H9 (cell line): ENCODE measurements around the gene DLG1. TPM values are rescaled to one million over a fixed set of nuclear protein-coding genes. Genes with fewer than 3 reads are reported as not detected.
"Not testable (repeated sequence)": the region's sequence is repeated elsewhere in the genome, so short reads cannot be mapped to it uniquely, and the experiment has no call there.

Experiments used
- DNase-seq: peaks from one replicate; pipeline ENCODE4 v3.0.0-alpha.2; 2017
- H2AFZ ChIP-seq: one replicate; pipeline ENCODE4 v1.6.1; 2013; ENCODE audit warnings: mild to moderate bottlenecking, low read length, control low read depth, moderate library complexity
- H2AK5ac ChIP-seq: 2 replicates; pipeline ENCODE4 v1.6.1; 2013; ENCODE audit warnings: low read length, control low read depth, mixed read lengths; ENCODE audit not compliant: insufficient read length
- H2BK120ac ChIP-seq: one replicate; pipeline ENCODE4 v1.6.1; 2013; ENCODE audit warnings: low read depth, mild to moderate bottlenecking, low read length, control low read depth, inconsistent platforms; ENCODE audit not compliant: poor library complexity, severe bottlenecking
- H2BK12ac ChIP-seq: 2 replicates; pipeline ENCODE4 v1.6.1; 2013; ENCODE audit warnings: low read length, control low read depth, mixed read lengths, low read depth; ENCODE audit not compliant: insufficient read length
- H2BK15ac ChIP-seq: 2 replicates; pipeline ENCODE4 v1.6.1; 2013; ENCODE audit warnings: low read depth, low read length, control low read depth
- H2BK20ac ChIP-seq: one replicate; pipeline ENCODE4 v1.6.1; 2013; ENCODE audit warnings: low read depth, mild to moderate bottlenecking, low read length, control low read depth, inconsistent platforms; ENCODE audit not compliant: poor library complexity, severe bottlenecking
- H2BK5ac ChIP-seq: 2 replicates; pipeline ENCODE4 v1.6.1; 2013; ENCODE audit warnings: low read length, control low read depth, mixed read lengths; ENCODE audit not compliant: insufficient read length
- H3K14ac ChIP-seq: 2 replicates; pipeline ENCODE4 v1.6.1; 2013; ENCODE audit warnings: low read length, control low read depth; ENCODE audit not compliant: insufficient read depth
- H3K18ac ChIP-seq: 2 replicates; pipeline ENCODE4 v1.6.1; 2013; ENCODE audit warnings: low read depth, mild to moderate bottlenecking, mixed read lengths, low read length, control low read depth; ENCODE audit not compliant: insufficient read length
- H3K23ac ChIP-seq: 2 replicates; pipeline ENCODE4 v1.6.1; 2013; ENCODE audit warnings: low read length, control low read depth, mixed read lengths, low read depth; ENCODE audit not compliant: insufficient read length
- H3K23me2 ChIP-seq: 2 replicates; pipeline ENCODE4 v1.6.1; 2013; ENCODE audit warnings: low read depth, mild to moderate bottlenecking, mixed read lengths, low read length, control low read depth; ENCODE audit not compliant: insufficient read length, poor library complexity, severe bottlenecking
- H3K27ac ChIP-seq: 2 replicates; pipeline ENCODE4 v1.5.1; 2013; ENCODE audit warnings: low read length, control low read depth, mixed read lengths, low read depth; ENCODE audit not compliant: insufficient read length
- H3K27me3 ChIP-seq: 2 replicates; pipeline ENCODE4 v1.6.1; 2013; ENCODE audit warnings: low read length, control low read depth, inconsistent platforms; ENCODE audit not compliant: insufficient read depth
- H3K4ac ChIP-seq: 2 replicates; pipeline ENCODE4 v1.6.1; 2013; ENCODE audit warnings: low read depth, mild to moderate bottlenecking, control low read depth, inconsistent platforms, low read length, moderate library complexity
- H3K4me1 ChIP-seq: 2 replicates; pipeline ENCODE4 v1.6.1; 2013; ENCODE audit warnings: low read length, control low read depth, inconsistent platforms; ENCODE audit not compliant: insufficient read depth
- H3K4me2 ChIP-seq: 2 replicates; pipeline ENCODE4 v1.6.1; 2013; ENCODE audit warnings: low read length, control low read depth, mixed read lengths; ENCODE audit not compliant: insufficient read length, insufficient read depth
- H3K56ac ChIP-seq: 2 replicates; pipeline ENCODE4 v1.6.1; 2013; ENCODE audit warnings: low read depth, mild to moderate bottlenecking, mixed read lengths, low read length, control low read depth; ENCODE audit not compliant: insufficient read length
- H3K79me1 ChIP-seq: 2 replicates; pipeline ENCODE4 v1.6.1; 2013; ENCODE audit warnings: low read depth, mild to moderate bottlenecking, moderate library complexity, low read length, control low read depth, inconsistent platforms; ENCODE audit not compliant: insufficient read depth, poor library complexity, severe bottlenecking
- H3K79me2 ChIP-seq: 2 replicates; pipeline ENCODE4 v1.6.1; 2013; ENCODE audit warnings: low read length, control low read depth, inconsistent platforms; ENCODE audit not compliant: insufficient read depth
- H3K9ac ChIP-seq: 2 replicates; pipeline ENCODE4 v1.6.1; 2013; ENCODE audit warnings: low read length, control low read depth, mixed read lengths; ENCODE audit not compliant: insufficient read length; ENCODE audit errors: extremely low read depth
- H3K9me3 ChIP-seq: one replicate; pipeline ENCODE4 v1.6.1; 2013; ENCODE audit warnings: low read depth, low read length, inconsistent platforms; ENCODE audit not compliant: control insufficient read depth
- H3T11ph ChIP-seq: one replicate; pipeline ENCODE4 v1.6.1; 2013; ENCODE audit warnings: mild to moderate bottlenecking, low read length, control low read depth, inconsistent platforms
- H4K20me1 ChIP-seq: one replicate; pipeline ENCODE4 v1.6.1; 2013; ENCODE audit not compliant: control insufficient read depth, insufficient read length, insufficient read depth
- H4K5ac ChIP-seq: 2 replicates; pipeline ENCODE4 v1.6.1; 2013; ENCODE audit warnings: low read depth, mild to moderate bottlenecking, mixed read lengths, low read length, control low read depth; ENCODE audit not compliant: insufficient read length
- H4K8ac ChIP-seq: replicated peaks from 2 replicates; pipeline ENCODE4 v1.6.1; 2013; ENCODE audit warnings: low read length, control low read depth, mixed read lengths, low read depth; ENCODE audit not compliant: insufficient read length
- H4K91ac ChIP-seq: 2 replicates; pipeline ENCODE4 v1.6.1; 2013; ENCODE audit warnings: low read depth, mild to moderate bottlenecking, moderate library complexity, mixed read lengths, low read length, control low read depth; ENCODE audit not compliant: insufficient read length
- H3K27ac Mint-ChIP-seq, 3 experiments: 2 replicates in 2 of 3; 3 replicates in 1 of 3; pipeline ENCODE4 v1.8.0; 2020 to 2021; ENCODE audit warnings: mixed read lengths in 3 of 3, mild to moderate bottlenecking in 1 of 3, moderate library complexity in 1 of 3
- H3K27me3 Mint-ChIP-seq: 2 replicates; pipeline ENCODE4 v1.8.0; 2021; ENCODE audit warnings: low read depth, mild to moderate bottlenecking, moderate library complexity, mixed read lengths
- H3K36me3 Mint-ChIP-seq, 3 experiments: 2 replicates in 2 of 3; 3 replicates in 1 of 3; pipeline ENCODE4 v1.8.0; 2020 to 2021; ENCODE audit warnings: low read depth in 3 of 3, mixed read lengths in 3 of 3; ENCODE audit not compliant: insufficient read depth in 1 of 3
- H3K4me1 Mint-ChIP-seq, 2 experiments: 2 replicates each; pipeline ENCODE4 v1.8.0; 2020; ENCODE audit warnings: mixed read lengths in 2 of 2
- H3K4me3 Mint-ChIP-seq, 2 experiments: 2 replicates in 1 of 2; 3 replicates in 1 of 2; pipeline ENCODE4 v1.8.0; 2020 to 2021; ENCODE audit warnings: mild to moderate bottlenecking in 2 of 2, mixed read lengths in 2 of 2, moderate library complexity in 1 of 2
- H3K9me3 Mint-ChIP-seq, 2 experiments: 2 replicates in 1 of 2; 3 replicates in 1 of 2; pipeline ENCODE4 v1.8.0; 2020; ENCODE audit warnings: mild to moderate bottlenecking in 2 of 2, mixed read lengths in 2 of 2, moderate library complexity in 1 of 2
- CTCF ChIP-seq: fragments of 200-600 bp; sonication (generic); conservative IDR thresholded peaks from 3 replicates; pipeline ENCODE4 v1.8.0; 2021; ENCODE audit warnings: antibody characterized with exemption, mild to moderate bottlenecking
- WGBS: extraction: QIAGEN DNeasy Blood & Tissue Kit; methylation state at CpG from one replicate; pipeline ENCODE4 v1.1.7; 2013; ENCODE audit warnings: missing lambda C conversion rate, low lambda C conversion rate, mixed read lengths; ENCODE audit not compliant: insufficient read length; ENCODE audit errors: extremely low coverage; 5-methylcytosine and 5-hydroxymethylcytosine counted together
- total RNA-seq: library from RNA; stranded (reverse); gene quantifications from 2 replicates; pipeline ENCODE4 v1.2.1, GENCODE V29; 2021

Gene DLG1
- total RNA-seq, 1 experiment from 2014 or later: 84.1 TPM

GRCh38 chr3:197276808-197277207 is 21.6 kb downstream of the DLG1 start:
- not testable (repeated sequence) for H2AK5ac ChIP-seq, H2BK20ac ChIP-seq, H4K91ac ChIP-seq, H3K9ac ChIP-seq, H3K18ac ChIP-seq, H2BK12ac ChIP-seq, H3K4me2 ChIP-seq, H3T11ph ChIP-seq, H3K9me3 ChIP-seq, H3K4me1 ChIP-seq, H3K79me2 ChIP-seq, H3K27me3 ChIP-seq, H3K4me1 Mint-ChIP-seq, H3K56ac ChIP-seq, H3K27ac Mint-ChIP-seq, H3K27me3 Mint-ChIP-seq, H2BK120ac ChIP-seq, H3K79me1 ChIP-seq, H3K14ac ChIP-seq, H3K27ac ChIP-seq, H4K8ac ChIP-seq, H3K4ac ChIP-seq, H3K23ac ChIP-seq, H3K9me3 Mint-ChIP-seq, H2BK5ac ChIP-seq, H4K20me1 ChIP-seq, H3K4me3 Mint-ChIP-seq, H4K5ac ChIP-seq, H3K23me2 ChIP-seq, H2AFZ ChIP-seq, H2BK15ac ChIP-seq
- no CpG with 5 or more reads among the region's 8 CpGs for WGBS
- peaks cover 19 to 41% (median 37%) of the 10 kb centered on the region in 3 experiments; a peak in 6 of 7 replicates for H3K36me3 Mint-ChIP-seq
- peak; percentile 34 for DNase-seq
- TF ChIP-seq CTCF: peak; percentile 58
